Thyroid gland (tissue), 4 donors: ENCODE measurements around the gene GUCA2A. TPM values are rescaled to one million over a fixed set of nuclear protein-coding genes. Genes with fewer than 3 reads are reported as not detected.

ENCODE experiments used
- DNase-seq, 2 donors: peaks; one replicate each; pipeline ENCODE4 v3.0.0-alpha.2; 2019
- H3K27ac ChIP-seq, 3 donors: fragments of 200-600 bp; sonication (generic); 1 replicate in 2 of 3; 2 replicates in 1 of 3; pipeline ENCODE4 v1.5.1; 2016 to 2019; ENCODE audit warnings: mild to moderate bottlenecking in 1 of 3, moderate library complexity in 1 of 3
- H3K27me3 ChIP-seq: fragments of 200-600 bp; sonication (generic); one replicate; pipeline ENCODE4 v1.5.1; 2019
- H3K36me3 ChIP-seq, 2 donors: fragments of 200-600 bp; sonication (generic); one replicate each; pipeline ENCODE4 v1.5.1; 2016 to 2019
- H3K4me1 ChIP-seq, 2 donors: fragments of 200-600 bp; sonication (generic); one replicate each; pipeline ENCODE4 v1.5.1; 2017 to 2019
- H3K4me3 ChIP-seq, 3 donors: fragments of 200-600 bp; sonication (generic); replicated peaks in 1 of 3; 1 replicate in 2 of 3; 2 replicates in 1 of 3; pipeline ENCODE4 v1.5.1; 2016; ENCODE audit warnings: mild to moderate bottlenecking in 1 of 3
- H3K9me3 ChIP-seq: fragments of 200-600 bp; sonication (generic); one replicate; pipeline ENCODE4 v1.5.1; 2017
- CTCF ChIP-seq, 6 experiments: fragments of 200-600 bp in 3 of 6; fragments of 450-650 bp in 3 of 6; sonication (generic) in 3 of 6; IDR thresholded peaks; one replicate each; pipeline ENCODE4 v1.5.1; 2016 to 2019; ENCODE audit warnings: antibody characterized with exemption in 6 of 6, mild to moderate bottlenecking in 2 of 6, inconsistent platforms in 1 of 6, moderate library complexity in 1 of 6
- POLR2A ChIP-seq, 2 donors: fragments of 450-650 bp; IDR thresholded peaks; one replicate each; pipeline ENCODE4 v1.6.1; 2017; ENCODE audit warnings: antibody characterized with exemption in 2 of 2, mild to moderate bottlenecking in 2 of 2, moderate library complexity in 1 of 2
- WGBS, 2 donors: methylation state at CpG; one replicate each; pipeline ENCODE4 v1.1.5; 2017; 5-methylcytosine and 5-hydroxymethylcytosine counted together
- intact Hi-C: fragments of 100-400 bp; cut with DNase I; formaldehyde crosslinking; loops from one replicate; pipeline ENCODE4 v1.15.1; 2023
- total RNA-seq, 4 donors: library from RNA; depleted of rRNA; stranded (reverse); fragments of >200 nt; gene quantifications; one replicate each; pipeline ENCODE4 v1.2.3, GENCODE V29; 2016

GUCA2A gene
- total RNA-seq, 4 donors from 2014 or later = not detected

GRCh38 chr1:42148166-42148565, 16.4 kb downstream of the GUCA2A start:
- Histone ChIP-seq H3K36me3 (no peaks in the 10 kb centered on the region), H3K4me1 (peaks cover 7 to 16% of the 10 kb centered on the region in 2 donors), H3K27ac (no peak overlapping the region), H3K9me3 (no peaks in the 10 kb centered on the region), H3K27me3 (no peaks in the 10 kb centered on the region), H3K4me3 (no peak overlapping the region)
- TF ChIP-seq CTCF (IDR thresholded peaks at IDR 0.05) (no peak), POLR2A (IDR thresholded peaks at IDR 0.05) (no peak)
- intact Hi-C loops = no loop called here
- DNase-seq = no peak
- 85 to 97% methylated on average over 1 of the region's 1 CpG for WGBS, 2 donors

GRCh38 chr1:42146626-42147320, 17.8 kb downstream of the GUCA2A start:
- H3K27ac ChIP-seq = no peak overlapping the region
- WGBS, 2 donors = 22 to 24% methylated on average over 19 of the region's 19 CpGs
- peaks cover 16 to 30% of the 10 kb centered on the region in 2 donors for H3K4me1 ChIP-seq
- no peak overlapping the region for H3K4me3 ChIP-seq
- TF ChIP-seq POLR2A (IDR thresholded peaks at IDR 0.05) (no peak), CTCF (IDR thresholded peaks at IDR 0.05) (peak; percentile 76 to 98 (median 90))
- DNase-seq = peak; percentile 90 to 93
- intact Hi-C loops = no loop called here
- H3K27me3 ChIP-seq = no peaks in the 10 kb centered on the region
- H3K36me3 ChIP-seq = no peaks in the 10 kb centered on the region
- H3K9me3 ChIP-seq = no peaks in the 10 kb centered on the region

GRCh38 chr1:42145764-42146625, 18.6 kb downstream of the GUCA2A start:
- 69 to 83% methylated on average over 37 to 40 of the region's 41 CpGs for WGBS, 2 donors
- H3K27ac ChIP-seq = no peak overlapping the region
- DNase-seq = no peak
- TF ChIP-seq POLR2A (IDR thresholded peaks at IDR 0.05) (no peak), CTCF (IDR thresholded peaks at IDR 0.05) (no peak)
- H3K36me3 ChIP-seq = no peaks in the 10 kb centered on the region
- peaks cover 16 to 33% of the 10 kb centered on the region in 2 donors for H3K4me1 ChIP-seq
- no peaks in the 10 kb centered on the region for H3K27me3 ChIP-seq
- intact Hi-C loops = no loop called here
- no peaks in the 10 kb centered on the region for H3K9me3 ChIP-seq
- H3K4me3 ChIP-seq = no peak overlapping the region

- Histone ChIP-seq H3K4me3 (no peak overlapping the region), H3K9me3 (no peaks in the 10 kb centered on the region), H3K4me1 (peaks cover 16 to 33% of the 10 kb centered on the region in 2 donors), H3K27ac (no peak overlapping the region), H3K27me3 (no peaks in the 10 kb centered on the region), H3K36me3 (no peaks in the 10 kb centered on the region)
- 83 to 87% methylated on average over 6 to 8 of the region's 8 CpGs for WGBS, 2 donors
- no peak for DNase-seq
- intact Hi-C loops = no loop called here
- TF ChIP-seq POLR2A (IDR thresholded peaks at IDR 0.05) (no peak), CTCF (IDR thresholded peaks at IDR 0.05) (no peak)
These were observed 19.2 kb downstream of the GUCA2A start for GRCh38 chr1:42145389-42145716.
